Astrocyte of the cerebellum (primary cell): ENCODE measurements around the gene OBI1.
A peak's percentile ranks its signal among the peaks of the same experiment; 100 is the strongest.

ENCODE experiments used
- DNase-seq: peaks from one replicate; pipeline ENCODE4 v3.0.0-alpha.2; 2011; ENCODE audit warnings: low read depth
- H3K4me3 ChIP-seq: 2 replicates; pipeline ENCODE4 v1.5.1; 2011; ENCODE audit warnings: mild to moderate bottlenecking, low read depth, low read length, moderate library complexity
- CTCF ChIP-seq: IDR thresholded peaks from 2 replicates; pipeline ENCODE4 v1.5.1; 2012; ENCODE audit warnings: low read length, low read depth, moderate library complexity, mild to moderate bottlenecking; ENCODE audit errors: missing control alignments
- in situ Hi-C: cut with HindIII; loops from 2 replicates; pipeline ENCODE4 v1.10.0; 2017; ENCODE audit warnings: low sequenced_read_pairs

OBI1 gene

GRCh38 chr13:78660495-78660857, 1.5 kb upstream of the OBI1 start:
- no peak for DNase-seq
- H3K4me3 ChIP-seq, result peak overlapping the region; percentile 91
- in situ Hi-C loops, result no loop called here
- TF ChIP-seq CTCF, result no peak

GRCh38 chr13:78659732-78660494, 958 bp upstream of the OBI1 start:
- H3K4me3 ChIP-seq, result peak overlapping the region; percentile 91
- in situ Hi-C loops, result no loop called here
- no peak for DNase-seq
- TF ChIP-seq CTCF, result no peak

- in situ Hi-C loops, result no loop called here
- H3K4me3 ChIP-seq, result peak overlapping the region; percentile 91
- no peak for DNase-seq
- TF ChIP-seq CTCF, result no peak
Measured at GRCh38 chr13:78659450-78659730, 435 bp upstream of the OBI1 start.

GRCh38 chr13:78657699-78658629, 991 bp downstream of the OBI1 start:
- in situ Hi-C loops, result no loop called here
- no peak for TF ChIP-seq CTCF

GRCh38 chr13:78655906-78656305, 3.0 kb downstream of the OBI1 start:
- in situ Hi-C loops, result no loop called here

More at GRCh38 chr13:78657699-78658629, 991 bp downstream of the OBI1 start:
- DNase-seq, result no peak
- peak overlapping the region; percentile 91 for H3K4me3 ChIP-seq

GRCh38 chr13:78655007-78655406, 3.9 kb downstream of the OBI1 start:
- DNase-seq, result no peak
- TF ChIP-seq CTCF, result no peak
- in situ Hi-C loops, result no loop called here
- no peak overlapping the region for H3K4me3 ChIP-seq

More at GRCh38 chr13:78655906-78656305, 3.0 kb downstream of the OBI1 start:
- DNase-seq, result no peak
- H3K4me3 ChIP-seq, result no peak overlapping the region
- TF ChIP-seq CTCF, result no peak
